IMR-90 (cell line): ENCODE results near the gene PARD3. TPM values are rescaled to one million over a fixed set of nuclear protein-coding genes. Genes with fewer than 3 reads are reported as not detected.

Experiments
- ATAC-seq: fragments of 200-7000 bp; cut with Tn5 transposase; 2 replicates; pipeline ENCODE4 v1.9.1; 2020; ENCODE audit warnings: low read depth, mild to moderate bottlenecking, moderate library complexity
- BruUV-seq: library from RNA; stranded (reverse); fragments of 400-500 nt; replicated peaks from 2 replicates; lab custom pipeline; 2021; lab: Mats Ljungman, UMichigan
- CTCF ChIA-PET: fragments of 300-600 bp; formaldehyde crosslinking; extraction: SDS; loops from one replicate; lab custom pipeline; 2021; ENCODE audit warnings: antibody characterized with exemption; lab: Yijun Ruan, JAX
- POLR2A ChIA-PET: fragments of 300-600 bp; sonication (Branson Sonifier 250); formaldehyde crosslinking; loops from one replicate; lab custom pipeline; 2022; ENCODE audit warnings: antibody characterized with exemption; ENCODE audit not compliant: unreplicated experiment; lab: Charles Lee
- DNase-seq: peaks from one replicate; pipeline ENCODE4 v3.0.0; 2013
- H2AFZ ChIP-seq: replicated peaks from 2 replicates; pipeline ENCODE3; 2013; ENCODE audit warnings: low read length, mild to moderate bottlenecking; ENCODE audit not compliant: poor library complexity
- H2AK5ac ChIP-seq: 2 replicates; pipeline ENCODE4 v1.6.1; 2013; ENCODE audit warnings: low read depth, low read length, inconsistent platforms
- H2AK9ac ChIP-seq: replicated peaks from 2 replicates; pipeline ENCODE3; 2013; ENCODE audit warnings: mild to moderate bottlenecking, low read depth, low read length, moderate library complexity; ENCODE audit not compliant: poor library complexity
- H2BK120ac ChIP-seq: 2 replicates; pipeline ENCODE4 v1.6.1; 2013; ENCODE audit warnings: low read depth, low read length, inconsistent platforms
- H2BK15ac ChIP-seq: 3 replicates; pipeline ENCODE4 v1.6.1; 2013; ENCODE audit warnings: low read depth, low read length, inconsistent platforms
- H2BK20ac ChIP-seq: 2 replicates; pipeline ENCODE4 v1.6.1; 2013; ENCODE audit warnings: low read depth, mild to moderate bottlenecking, inconsistent platforms, low read length, moderate library complexity
- H2BK5ac ChIP-seq: 2 replicates; pipeline ENCODE4 v1.6.1; 2013; ENCODE audit warnings: mild to moderate bottlenecking, low read depth, low read length, inconsistent platforms; ENCODE audit not compliant: poor library complexity, severe bottlenecking
- H3K14ac ChIP-seq: replicated peaks from 2 replicates; pipeline ENCODE4 v1.6.1; 2013; ENCODE audit warnings: low read depth, low read length, inconsistent platforms
- H3K18ac ChIP-seq: 2 replicates; pipeline ENCODE4 v1.6.1; 2013; ENCODE audit warnings: low read depth, low read length, control low read depth
- H3K23ac ChIP-seq: 2 replicates; pipeline ENCODE4 v1.6.1; 2013; ENCODE audit warnings: low read depth, low read length, inconsistent platforms
- H3K27ac ChIP-seq: 2 replicates; pipeline ENCODE4 v1.5.1; 2013; ENCODE audit warnings: mild to moderate bottlenecking, control low read depth, low read length; ENCODE audit not compliant: insufficient read depth
- H3K27me3 ChIP-seq: 2 replicates; pipeline ENCODE4 v1.6.1; 2013; ENCODE audit warnings: low read length; ENCODE audit not compliant: control insufficient read depth, insufficient read depth
- H3K36me3 ChIP-seq: 2 replicates; pipeline ENCODE4 v1.6.1; 2013; ENCODE audit warnings: low read length, mixed read lengths; ENCODE audit not compliant: control insufficient read depth, insufficient read depth
- H3K4ac ChIP-seq: 2 replicates; pipeline ENCODE4 v1.6.1; 2013; ENCODE audit warnings: low read depth, low read length, inconsistent platforms
- H3K4me1 ChIP-seq: 2 replicates; pipeline ENCODE4 v1.6.1; 2013; ENCODE audit warnings: low read length, mixed read lengths; ENCODE audit not compliant: control insufficient read depth, insufficient read depth
- H3K4me2 ChIP-seq: 2 replicates; pipeline ENCODE4 v1.6.1; 2013; ENCODE audit warnings: low read depth, mild to moderate bottlenecking, control low read depth, low read length, moderate library complexity
- H3K4me3 ChIP-seq: 2 replicates; pipeline ENCODE4 v1.5.1; 2013; ENCODE audit warnings: low read depth, mild to moderate bottlenecking, control low read depth, low read length, moderate library complexity; ENCODE audit not compliant: insufficient read depth
- H3K56ac ChIP-seq: 2 replicates; pipeline ENCODE4 v1.6.1; 2013; ENCODE audit warnings: low read length, inconsistent platforms; ENCODE audit not compliant: insufficient read depth; ENCODE audit errors: extremely low read depth
- H3K79me1 ChIP-seq, 2 experiments: 2 replicates each; pipeline ENCODE4 v1.6.1; 2013; ENCODE audit warnings: low read length in 2 of 2, inconsistent platforms in 1 of 2, low read depth in 1 of 2
- H3K9ac ChIP-seq: 2 replicates; pipeline ENCODE4 v1.6.1; 2013; ENCODE audit warnings: low read depth, low read length, control low read depth
- H3K9me1 ChIP-seq: 2 replicates; pipeline ENCODE4 v1.6.1; 2013; ENCODE audit warnings: low read length, inconsistent platforms; ENCODE audit not compliant: insufficient read depth
- H3K9me3 ChIP-seq: 2 replicates; pipeline ENCODE4 v1.6.1; 2013; ENCODE audit warnings: low read length; ENCODE audit not compliant: control insufficient read depth, insufficient read depth
- H4K20me1 ChIP-seq: 2 replicates; pipeline ENCODE4 v1.6.1; 2013; ENCODE audit warnings: low read length, inconsistent platforms; ENCODE audit not compliant: insufficient read depth
- H4K5ac ChIP-seq: 2 replicates; pipeline ENCODE4 v1.6.1; 2013; ENCODE audit warnings: mild to moderate bottlenecking, low read depth, low read length, control low read depth
- H4K8ac ChIP-seq, 2 experiments: 2 replicates each; pipeline ENCODE4 v1.6.1; 2013; ENCODE audit warnings: low read depth in 2 of 2, low read length in 2 of 2, control low read depth in 1 of 2, inconsistent platforms in 1 of 2
- H4K91ac ChIP-seq: 2 replicates; pipeline ENCODE4 v1.6.1; 2013; ENCODE audit warnings: low read depth, low read length, inconsistent platforms; ENCODE audit not compliant: insufficient read depth
- CTCF ChIP-seq: conservative IDR thresholded peaks from 2 replicates; pipeline ENCODE4 v1.5.1; 2012; ENCODE audit warnings: mild to moderate bottlenecking, low read depth, low read length, improper control_type of control experiment
- ELK1 ChIP-seq: fragments of 150-350 bp; IDR thresholded peaks from 2 replicates; pipeline ENCODE4 v1.6.1; 2016; ENCODE audit warnings: low read depth, mild to moderate bottlenecking, low read length, moderate library complexity, borderline replicate concordance
- MAZ ChIP-seq: IDR thresholded peaks from 2 replicates; pipeline ENCODE4 v1.6.1; 2012; ENCODE audit warnings: low read depth, mild to moderate bottlenecking, low read length, improper control_type of control experiment, moderate library complexity, borderline replicate concordance
- POLR2A ChIP-seq: IDR thresholded peaks from 2 replicates; pipeline ENCODE4 v1.6.1; 2012; ENCODE audit warnings: mild to moderate bottlenecking, low read depth, low read length
- RAD21 ChIP-seq: IDR thresholded peaks from 2 replicates; pipeline ENCODE4 v1.6.1; 2012; ENCODE audit warnings: low read length, improper control_type of control experiment
- SMC3 ChIP-seq: fragments of 150-350 bp; IDR thresholded peaks from 2 replicates; pipeline ENCODE4 v1.6.1; 2016; ENCODE audit warnings: low read depth, mild to moderate bottlenecking, antibody characterized with exemption, low read length, moderate library complexity
- WGBS, 2 experiments: methylation state at CpG; one replicate each; pipeline versions ENCODE4 v1.1.5 to v1.1.7; 2013; ENCODE audit warnings: missing lambda C conversion rate in 2 of 2; ENCODE audit not compliant: insufficient read length in 1 of 2; ENCODE audit errors: extremely low coverage in 2 of 2; 5-methylcytosine and 5-hydroxymethylcytosine counted together
- dilution Hi-C: fragments of 300-500 bp; cut with HindIII; formaldehyde crosslinking; loops from one replicate; pipeline ENCODE4 v1.14.3; 2018; ENCODE audit warnings: low sequenced_read_pairs; ENCODE audit not compliant: unreplicated experiment
- in situ Hi-C: fragments of 300-500 bp; cut with MboI; formaldehyde crosslinking; loops from 3 replicates; pipeline ENCODE4 v1.14.3; 2019; ENCODE audit warnings: low sequenced_read_pairs, inconsistent platforms, mixed read lengths
- intact Hi-C: fragments of 100-400 bp; cut with micrococcal nuclease; formaldehyde crosslinking; loops from 2 replicates; pipeline ENCODE4 v1.10.0; 2022
- polyA plus RNA-seq, 3 experiments: library from polyadenylated mRNA; depleted of rRNA; stranded (reverse); fragments of >200 nt; gene quantifications; 2 replicates each; pipeline ENCODE4 v1.2.3, GENCODE V29; 2012; ENCODE audit warnings: low replicate concordance in 1 of 3
- total RNA-seq: library from RNA; depleted of rRNA; stranded (reverse); fragments of >200 nt; gene quantifications from 2 replicates; pipeline ENCODE4 v1.2.3, GENCODE V29; 2012

Gene PARD3
- total and polyA plus RNA-seq, 2 of the 4 experiments (the other 2 are of a cell fraction) = 14.6 to 37.5 TPM

- Histone ChIP-seq H3K27ac (no peak overlapping the region), H2BK120ac (no peak overlapping the region), H3K9me1 (no peaks in the 10 kb centered on the region), H3K23ac (no peak overlapping the region), H4K8ac (no peak overlapping the region), H4K20me1 (no peaks in the 10 kb centered on the region), H3K14ac (no peak overlapping the region), H3K9me3 (no peaks in the 10 kb centered on the region), H2BK20ac (no peak overlapping the region), H3K4me1 (no peaks in the 10 kb centered on the region), H3K27me3 (no peaks in the 10 kb centered on the region), H3K79me1 (no peaks in the 10 kb centered on the region), H2AK9ac (no peak overlapping the region), H3K4me2 (no peak overlapping the region), H3K9ac (no peak overlapping the region), H3K56ac (no peak overlapping the region), H2AFZ (no peak overlapping the region), H3K18ac (no peak overlapping the region), H2AK5ac (no peak overlapping the region), H4K91ac (no peak overlapping the region), H4K5ac (no peak overlapping the region), H2BK5ac (no peak overlapping the region), H3K4ac (no peak overlapping the region), H3K36me3 (no peaks in the 10 kb centered on the region), H2BK15ac (no peak overlapping the region), H3K4me3 (no peak overlapping the region)
- dilution Hi-C loops (no loop called here), intact Hi-C loops (no loop called here), in situ Hi-C loops (no loop called here)
- BruUV-seq = no TSS peak
- POLR2A ChIA-PET = no interaction called here
- WGBS, 2 experiments = no CpG with 5 or more reads among the region's 5 CpGs
- no peak for ATAC-seq
- no peak for DNase-seq
- CTCF ChIA-PET = interaction anchor here (1.4 kb wide), 1 partner anchor 10 kb away, joined by 4 read pairs; no protein-coding TSS in a partner anchor
- TF ChIP-seq SMC3 (no peak), POLR2A (no peak), CTCF (no peak), ELK1 (no peak), MAZ (no peak), RAD21 (no peak)
These were observed 648.7 kb downstream of the PARD3 start for GRCh38 chr10:34166354-34166753.
